Liver (tissue), 3 donors: Measurements from ENCODE around the gene CUL7.

ENCODE experiments used
- GABPA ChIP-seq, 2 donors: IDR thresholded peaks in 1 of 2; conservative IDR thresholded peaks in 1 of 2; 2 replicates each; pipeline ENCODE4 v1.6.1; 2016; ENCODE audit warnings: antibody characterized with exemption in 2 of 2, mild to moderate bottlenecking in 1 of 2, moderate library complexity in 1 of 2
- RAD21 ChIP-seq, 2 donors: IDR thresholded peaks; 2 replicates each; pipeline ENCODE4 v1.6.1; 2016; ENCODE audit warnings: antibody characterized with exemption in 2 of 2, mild to moderate bottlenecking in 2 of 2
- TF ChIP-seq, protein P1 (sequence below): fragments of 150-350 bp; IDR thresholded peaks from 2 replicates; pipeline ENCODE4 v1.5.1; 2017; ENCODE audit warnings: improper control_type of control experiment, low read depth, low read length; ENCODE audit not compliant: missing input control
- TF ChIP-seq, protein P2 (sequence below): IDR thresholded peaks from 2 replicates; pipeline ENCODE4 v1.6.1; 2016; ENCODE audit warnings: antibody characterized with exemption
- donor health status: healthy.
- donor health status: healthy.

DNA sequence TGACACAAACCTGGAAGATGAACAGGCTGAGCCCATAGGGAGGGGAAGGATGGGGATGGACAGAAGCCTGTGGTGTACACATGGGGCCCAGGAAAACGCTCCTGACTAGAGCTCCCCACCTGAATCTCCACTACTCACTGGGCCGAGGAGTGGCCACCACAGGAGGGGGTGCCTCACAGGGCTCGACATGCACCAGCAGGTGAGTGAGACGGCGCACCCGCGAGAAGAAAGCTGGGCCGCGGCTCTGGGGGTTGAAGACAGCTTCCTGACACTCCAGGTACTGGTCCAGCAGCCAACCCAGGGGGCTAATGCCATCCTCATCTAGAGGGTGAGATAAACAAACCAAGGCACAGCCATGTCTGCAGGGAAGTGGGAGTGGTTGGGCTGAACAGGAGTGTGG is 10.3 kb downstream of the CUL7 start:
- TF ChIP-seq, protein P1, sequence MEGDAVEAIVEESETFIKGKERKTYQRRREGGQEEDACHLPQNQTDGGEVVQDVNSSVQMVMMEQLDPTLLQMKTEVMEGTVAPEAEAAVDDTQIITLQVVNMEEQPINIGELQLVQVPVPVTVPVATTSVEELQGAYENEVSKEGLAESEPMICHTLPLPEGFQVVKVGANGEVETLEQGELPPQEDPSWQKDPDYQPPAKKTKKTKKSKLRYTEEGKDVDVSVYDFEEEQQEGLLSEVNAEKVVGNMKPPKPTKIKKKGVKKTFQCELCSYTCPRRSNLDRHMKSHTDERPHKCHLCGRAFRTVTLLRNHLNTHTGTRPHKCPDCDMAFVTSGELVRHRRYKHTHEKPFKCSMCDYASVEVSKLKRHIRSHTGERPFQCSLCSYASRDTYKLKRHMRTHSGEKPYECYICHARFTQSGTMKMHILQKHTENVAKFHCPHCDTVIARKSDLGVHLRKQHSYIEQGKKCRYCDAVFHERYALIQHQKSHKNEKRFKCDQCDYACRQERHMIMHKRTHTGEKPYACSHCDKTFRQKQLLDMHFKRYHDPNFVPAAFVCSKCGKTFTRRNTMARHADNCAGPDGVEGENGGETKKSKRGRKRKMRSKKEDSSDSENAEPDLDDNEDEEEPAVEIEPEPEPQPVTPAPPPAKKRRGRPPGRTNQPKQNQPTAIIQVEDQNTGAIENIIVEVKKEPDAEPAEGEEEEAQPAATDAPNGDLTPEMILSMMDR: no peak
- TF ChIP-seq GABPA (IDR thresholded peaks at IDR 0.05 in 1 of 2, conservative IDR thresholded peaks at IDR 0.05 in 1 of 2) (no peak), RAD21 (IDR thresholded peaks at IDR 0.05) (no peak)
- TF ChIP-seq, protein P2, sequence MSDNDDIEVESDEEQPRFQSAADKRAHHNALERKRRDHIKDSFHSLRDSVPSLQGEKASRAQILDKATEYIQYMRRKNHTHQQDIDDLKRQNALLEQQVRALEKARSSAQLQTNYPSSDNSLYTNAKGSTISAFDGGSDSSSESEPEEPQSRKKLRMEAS: no peak
